BJ (cell line): ENCODE data around the gene SEPTIN10. TPM values are rescaled to one million over a fixed set of nuclear protein-coding genes. Genes with fewer than 3 reads are reported as not detected.
"Not testable (repeated sequence)": the region's sequence is repeated elsewhere in the genome, so short reads cannot be mapped to it uniquely, and the experiment has no call there.

Source experiments
- CTCF ChIA-PET: fragments of 350-600 bp; formaldehyde crosslinking; extraction: SDS; loops from one replicate; lab custom pipeline; 2021; ENCODE audit warnings: antibody characterized with exemption, inconsistent platforms; lab: Yijun Ruan, JAX
- POLR2A ChIA-PET: fragments of 300-600 bp; sonication (Branson Sonifier 250); formaldehyde crosslinking; extraction: SDS; loops from one replicate; lab custom pipeline; 2021; ENCODE audit warnings: antibody characterized with exemption; lab: Charles Lee
- DNase-seq: peaks from one replicate; pipeline ENCODE4 v3.0.0-alpha.2; 2011; ENCODE audit warnings: low read depth
- H3K27me3 ChIP-seq: 2 replicates; pipeline ENCODE4 v1.6.0; 2011; ENCODE audit warnings: low read length; ENCODE audit not compliant: control insufficient read depth, insufficient read depth
- H3K36me3 ChIP-seq: 2 replicates; pipeline ENCODE4 v1.5.1; 2011; ENCODE audit warnings: low read length; ENCODE audit not compliant: control insufficient read depth, insufficient read depth
- H3K4me3 ChIP-seq: 2 replicates; pipeline ENCODE4 v1.5.1; 2011; ENCODE audit warnings: low read depth, mild to moderate bottlenecking, control low read depth, low read length
- CTCF ChIP-seq: IDR thresholded peaks from 2 replicates; pipeline ENCODE4 v1.5.1; 2011; ENCODE audit warnings: low read depth, mild to moderate bottlenecking, control low read depth, inconsistent platforms, low read length, moderate library complexity; ENCODE audit not compliant: insufficient read depth
- polyA plus RNA-seq: library from polyadenylated mRNA; depleted of rRNA; stranded (reverse); fragments of >200 nt; gene quantifications from 2 replicates; pipeline ENCODE4 v1.2.3, GENCODE V29; 2011

SEPTIN10 gene
- polyA plus RNA-seq, 1 experiment: 68.8 TPM

- Histone ChIP-seq H3K27me3 (no peaks in the 10 kb centered on the region), H3K4me3 (no peak overlapping the region), H3K36me3 (no peaks in the 10 kb centered on the region)
- DNase-seq: no peak
- POLR2A ChIA-PET: no interaction called here
- TF ChIP-seq CTCF: no peak
- CTCF ChIA-PET: interaction anchor here (1.0 to 1.1 kb wide), 2 partner anchors 194 to 416 kb away, joined by 3 to 5 read pairs; no protein-coding TSS in a partner anchor
Observed at GRCh38 chr2:109542384-109542783, 71.4 kb downstream of the SEPTIN10 start.

GRCh38 chr2:109538546-109538945 is 75.2 kb downstream of the SEPTIN10 start:
- CTCF ChIA-PET: interaction anchor here (0.6 to 1.6 kb wide), 2 partner anchors 18 to 929 kb away, joined by 3 to 5 read pairs; no protein-coding TSS in a partner anchor

GRCh38 chr2:109537565-109538222 is 76.1 kb downstream of the SEPTIN10 start:
- CTCF ChIA-PET: interaction anchor here (0.6 to 2.2 kb wide), 4 partner anchors 18 to 928 kb away, joined by 3 to 6 read pairs (median 4); no protein-coding TSS in a partner anchor
- Histone ChIP-seq H3K36me3 (no peaks in the 10 kb centered on the region), H3K4me3 (no peak overlapping the region), H3K27me3 (0 out of 2 replicates have a peak, but pooled peaks cover 1% of the 10 kb centered on the region)
- POLR2A ChIA-PET: no interaction called here
- no peak for DNase-seq
- TF ChIP-seq CTCF: no peak

More at GRCh38 chr2:109538546-109538945, 75.2 kb downstream of the SEPTIN10 start:
- H3K27me3 ChIP-seq: 0 out of 2 replicates have a peak, but pooled peaks cover 1% of the 10 kb centered on the region
- POLR2A ChIA-PET: no interaction called here
- DNase-seq: no peak
- H3K4me3 ChIP-seq: no peak overlapping the region
- H3K36me3 ChIP-seq: no peaks in the 10 kb centered on the region
- no peak for TF ChIP-seq CTCF

GRCh38 chr2:109536556-109536955 is 77.2 kb downstream of the SEPTIN10 start:
- H3K36me3 ChIP-seq, H3K4me3 ChIP-seq, H3K27me3 ChIP-seq, POLR2A ChIA-PET: not testable (repeated sequence)
- CTCF ChIA-PET: interaction anchor here (2.2 to 5.9 kb wide), 2 partner anchors 10 to 199 kb away, joined by 6 to 27 read pairs; no protein-coding TSS in a partner anchor
- DNase-seq: peak; percentile 44

GRCh38 chr2:109535217-109535946 is 78.4 kb downstream of the SEPTIN10 start:
- no peaks in the 10 kb centered on the region for H3K36me3 ChIP-seq
- no peak for DNase-seq
- TF ChIP-seq CTCF: no peak
- ChIA-PET CTCF (interaction anchor here (0.6 to 5.9 kb wide), 6 partner anchors 9 to 621 kb away, joined by 3 to 27 read pairs (median 4); no protein-coding TSS in a partner anchor), POLR2A (no interaction called here)
- H3K27me3 ChIP-seq: peaks cover 5% of the 10 kb centered on the region
- no peak overlapping the region for H3K4me3 ChIP-seq
